H7 (cell line): ENCODE results near the gene KIF13A. TPM values are rescaled to one million over a fixed set of nuclear protein-coding genes. Genes with fewer than 3 reads are reported as not detected.
"Not testable (repeated sequence)": the region's sequence is repeated elsewhere in the genome, so short reads cannot be mapped to it uniquely, and the experiment has no call there.

Source experiments
- DNase-seq: peaks from one replicate; pipeline ENCODE4 v3.0.0; 2012
- H3K27me3 ChIP-seq: 2 replicates; pipeline ENCODE4 v1.6.0; 2011; ENCODE audit warnings: mild to moderate bottlenecking, low read length; ENCODE audit not compliant: control insufficient read depth, insufficient read depth
- H3K36me3 ChIP-seq: replicated peaks from 2 replicates; pipeline ENCODE4 v1.5.1; 2011; ENCODE audit warnings: low read length; ENCODE audit not compliant: control insufficient read depth, insufficient read depth
- H3K4me3 ChIP-seq: 2 replicates; pipeline ENCODE4 v1.5.1; 2011; ENCODE audit warnings: low read depth, mild to moderate bottlenecking, control low read depth, low read length, moderate library complexity; ENCODE audit not compliant: insufficient read depth
- total RNA-seq: library from RNA; depleted of rRNA; stranded (reverse); fragments of >200 nt; shearing (Covaris generic); gene quantifications from 2 replicates; pipeline ENCODE4 v1.2.3, GENCODE V29; 2014

Gene KIF13A
- total RNA-seq, 1 experiment from 2014 or later = 21.0 TPM

GRCh38 chr6:17861361-17861760 lies 126.1 kb downstream of the KIF13A start:
- no peak for DNase-seq
- Histone ChIP-seq H3K27me3 (no peaks in the 10 kb centered on the region), H3K4me3 (no peak overlapping the region), H3K36me3 (no peaks in the 10 kb centered on the region)

GRCh38 chr6:17859846-17860245 lies 127.6 kb downstream of the KIF13A start:
- Histone ChIP-seq H3K4me3 (no peak overlapping the region), H3K27me3 (no peaks in the 10 kb centered on the region), H3K36me3 (no peaks in the 10 kb centered on the region)
- DNase-seq = no peak

GRCh38 chr6:17858584-17858983 lies 128.9 kb downstream of the KIF13A start:
- no peak overlapping the region for H3K4me3 ChIP-seq
- no peak for DNase-seq
- no peaks in the 10 kb centered on the region for H3K27me3 ChIP-seq

GRCh38 chr6:17857188-17857587 lies 130.2 kb downstream of the KIF13A start:
- not testable (repeated sequence) for H3K4me3 ChIP-seq, H3K36me3 ChIP-seq, DNase-seq, H3K27me3 ChIP-seq

More at GRCh38 chr6:17858584-17858983, 128.9 kb downstream of the KIF13A start:
- no peaks in the 10 kb centered on the region for H3K36me3 ChIP-seq

- Histone ChIP-seq H3K4me3 (no peak overlapping the region), H3K36me3 (no peaks in the 10 kb centered on the region), H3K27me3 (no peaks in the 10 kb centered on the region)
- DNase-seq = no peak
These were observed 131.1 kb downstream of the KIF13A start for GRCh38 chr6:17856306-17856705.

GRCh38 chr6:17855381-17855780 lies 132.1 kb downstream of the KIF13A start:
- no peaks in the 10 kb centered on the region for H3K27me3 ChIP-seq
- no peaks in the 10 kb centered on the region for H3K36me3 ChIP-seq
- H3K4me3 ChIP-seq = no peak overlapping the region
- no peak for DNase-seq

- Histone ChIP-seq H3K36me3 (no peaks in the 10 kb centered on the region), H3K27me3 (no peaks in the 10 kb centered on the region), H3K4me3 (no peak overlapping the region)
- DNase-seq = no peak
These were observed 133.9 kb downstream of the KIF13A start for GRCh38 chr6:17853533-17853932.

- no peak for DNase-seq
- no peak overlapping the region for H3K4me3 ChIP-seq
- H3K27me3 ChIP-seq = no peaks in the 10 kb centered on the region
- H3K36me3 ChIP-seq = no peaks in the 10 kb centered on the region
These were observed 135.7 kb downstream of the KIF13A start for GRCh38 chr6:17851720-17852161.

- no peak for DNase-seq
- Histone ChIP-seq H3K27me3 (no peaks in the 10 kb centered on the region), H3K36me3 (no peaks in the 10 kb centered on the region)
These were observed 136.3 kb downstream of the KIF13A start for GRCh38 chr6:17851001-17851719.

GRCh38 chr6:17850281-17850680 lies 137.2 kb downstream of the KIF13A start:
- Histone ChIP-seq H3K4me3 (no peak overlapping the region), H3K27me3 (no peaks in the 10 kb centered on the region), H3K36me3 (no peaks in the 10 kb centered on the region)
- no peak for DNase-seq

More at GRCh38 chr6:17851001-17851719, 136.3 kb downstream of the KIF13A start:
- H3K4me3 ChIP-seq = no peak overlapping the region

GRCh38 chr6:17847203-17847760 lies 140.2 kb downstream of the KIF13A start:
- Histone ChIP-seq H3K27me3 (no peaks in the 10 kb centered on the region), H3K4me3 (no peak overlapping the region), H3K36me3 (no peaks in the 10 kb centered on the region)
- DNase-seq = no peak

GRCh38 chr6:17846762-17847161 lies 140.7 kb downstream of the KIF13A start:
- no peaks in the 10 kb centered on the region for H3K27me3 ChIP-seq
- no peak overlapping the region for H3K4me3 ChIP-seq
- H3K36me3 ChIP-seq = no peaks in the 10 kb centered on the region
- no peak for DNase-seq

- H3K27me3 ChIP-seq = no peaks in the 10 kb centered on the region
- no peaks in the 10 kb centered on the region for H3K36me3 ChIP-seq
- H3K4me3 ChIP-seq = no peak overlapping the region
- DNase-seq = no peak
These were observed 141.8 kb downstream of the KIF13A start for GRCh38 chr6:17845598-17845997.

- DNase-seq, H3K27me3 ChIP-seq, H3K36me3 ChIP-seq, H3K4me3 ChIP-seq: not testable (repeated sequence)
These were observed 142.5 kb downstream of the KIF13A start for GRCh38 chr6:17844967-17845366.

GRCh38 chr6:17842934-17843821 lies 144.3 kb downstream of the KIF13A start:
- DNase-seq = no peak
- Histone ChIP-seq H3K4me3 (no peak overlapping the region), H3K27me3 (no peaks in the 10 kb centered on the region), H3K36me3 (no peaks in the 10 kb centered on the region)
